ENCODE measurements around the gene GABRR2.
"Not testable (repeated sequence)": the region's sequence is repeated elsewhere in the genome, so short reads cannot be mapped to it uniquely, and the experiment has no call there.

GABRR2 gene

GRCh38 chr6:89295981-89296380 lies 19.1 kb downstream of the GABRR2 start:
- TF ChIP-seq CTCF (IDR thresholded peaks at IDR 0.05; ENCODE audit: low read depth, low read length, missing control alignments), result no peak
- DNase-seq (ENCODE audit: low read depth), result no peak
- H3K4me3 ChIP-seq (ENCODE audit: low read depth, low read length), result no peak overlapping the region

GRCh38 chr6:89295116-89295515 lies 20.0 kb downstream of the GABRR2 start:
- not testable (repeated sequence) for DNase-seq (ENCODE audit: low read depth); H3K4me3 ChIP-seq (ENCODE audit: low read depth, low read length)

GRCh38 chr6:89291256-89291819 lies 23.8 kb downstream of the GABRR2 start:
- no peak for TF ChIP-seq CTCF (IDR thresholded peaks at IDR 0.05; ENCODE audit: low read depth, low read length, missing control alignments)
- DNase-seq (ENCODE audit: low read depth), result no peak
- H3K4me3 ChIP-seq (ENCODE audit: low read depth, low read length), result no peak overlapping the region

GRCh38 chr6:89290401-89291155 lies 24.5 kb downstream of the GABRR2 start:
- no peak for DNase-seq (ENCODE audit: low read depth)
- no peak overlapping the region for H3K4me3 ChIP-seq (ENCODE audit: low read depth, low read length)
- TF ChIP-seq CTCF (IDR thresholded peaks at IDR 0.05; ENCODE audit: low read depth, low read length, missing control alignments), result no peak

- no peak for TF ChIP-seq CTCF (IDR thresholded peaks at IDR 0.05; ENCODE audit: low read depth, low read length, missing control alignments)
- no peak overlapping the region for H3K4me3 ChIP-seq (ENCODE audit: low read depth, low read length)
- DNase-seq (ENCODE audit: low read depth), result no peak
Observed at GRCh38 chr6:89289710-89290109, 25.4 kb downstream of the GABRR2 start.

- TF ChIP-seq CTCF (IDR thresholded peaks at IDR 0.05; ENCODE audit: low read depth, low read length, missing control alignments), result no peak
Observed at GRCh38 chr6:89287351-89288028, 27.6 kb downstream of the GABRR2 start.

GRCh38 chr6:89286516-89286915 lies 28.6 kb downstream of the GABRR2 start:
- DNase-seq (ENCODE audit: low read depth), result no peak
- TF ChIP-seq CTCF (IDR thresholded peaks at IDR 0.05; ENCODE audit: low read depth, low read length, missing control alignments), result no peak
- H3K4me3 ChIP-seq (ENCODE audit: low read depth, low read length), result no peak overlapping the region

More at GRCh38 chr6:89287351-89288028, 27.6 kb downstream of the GABRR2 start:
- H3K4me3 ChIP-seq (ENCODE audit: low read depth, low read length), result no peak overlapping the region
- no peak for DNase-seq (ENCODE audit: low read depth)
